ENCODE results near the gene WNT9A.

Gene WNT9A

DNA sequence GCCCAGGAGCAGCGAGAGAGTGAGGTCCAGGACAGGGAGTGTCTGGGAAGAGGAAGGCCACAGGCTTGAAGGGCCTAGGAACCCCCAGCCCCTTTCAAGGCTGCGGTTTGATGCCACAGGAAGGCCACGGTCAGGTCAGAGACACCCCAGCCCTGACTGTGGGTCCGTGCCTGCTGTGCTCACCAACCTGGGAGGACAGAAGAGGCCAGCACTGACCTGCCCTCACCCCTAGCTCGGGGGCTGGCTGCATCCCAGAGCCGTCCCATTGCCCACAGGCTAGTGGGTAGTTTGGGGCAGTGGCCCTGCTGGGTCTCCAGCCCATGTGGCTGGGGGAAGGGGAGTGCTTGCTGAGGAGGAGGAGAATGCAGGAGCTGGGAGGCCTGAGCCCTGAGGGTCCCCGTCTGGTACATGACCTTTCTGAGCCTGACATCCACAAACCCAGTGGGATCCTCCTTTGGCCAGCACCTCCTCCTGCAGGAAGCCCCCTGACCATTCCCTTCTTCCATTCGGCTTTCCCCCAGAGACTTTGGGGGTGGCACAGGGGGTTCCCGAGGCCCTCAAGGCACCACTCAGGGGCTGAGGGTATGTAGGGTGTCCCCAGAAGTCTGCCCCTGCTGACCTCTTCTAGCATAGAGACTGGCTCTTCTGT lies 54.3 kb downstream of the WNT9A start:
- no peak overlapping the region for H3K4me3 ChIP-seq (ENCODE audit: low read length)
- H4K20me1 ChIP-seq (ENCODE audit: control insufficient read depth, insufficient read depth, low read depth, low read length), result no peaks in the 10 kb centered on the region
- H3K4me1 ChIP-seq (ENCODE audit: control insufficient read depth, low read length), result no peaks in the 10 kb centered on the region
- H3K79me2 ChIP-seq (ENCODE audit: control insufficient read depth, low read length), result no peaks in the 10 kb centered on the region
- TF ChIP-seq, protein P1, sequence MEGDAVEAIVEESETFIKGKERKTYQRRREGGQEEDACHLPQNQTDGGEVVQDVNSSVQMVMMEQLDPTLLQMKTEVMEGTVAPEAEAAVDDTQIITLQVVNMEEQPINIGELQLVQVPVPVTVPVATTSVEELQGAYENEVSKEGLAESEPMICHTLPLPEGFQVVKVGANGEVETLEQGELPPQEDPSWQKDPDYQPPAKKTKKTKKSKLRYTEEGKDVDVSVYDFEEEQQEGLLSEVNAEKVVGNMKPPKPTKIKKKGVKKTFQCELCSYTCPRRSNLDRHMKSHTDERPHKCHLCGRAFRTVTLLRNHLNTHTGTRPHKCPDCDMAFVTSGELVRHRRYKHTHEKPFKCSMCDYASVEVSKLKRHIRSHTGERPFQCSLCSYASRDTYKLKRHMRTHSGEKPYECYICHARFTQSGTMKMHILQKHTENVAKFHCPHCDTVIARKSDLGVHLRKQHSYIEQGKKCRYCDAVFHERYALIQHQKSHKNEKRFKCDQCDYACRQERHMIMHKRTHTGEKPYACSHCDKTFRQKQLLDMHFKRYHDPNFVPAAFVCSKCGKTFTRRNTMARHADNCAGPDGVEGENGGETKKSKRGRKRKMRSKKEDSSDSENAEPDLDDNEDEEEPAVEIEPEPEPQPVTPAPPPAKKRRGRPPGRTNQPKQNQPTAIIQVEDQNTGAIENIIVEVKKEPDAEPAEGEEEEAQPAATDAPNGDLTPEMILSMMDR (IDR thresholded peaks at IDR 0.05; ENCODE audit: low read depth, low read length, poor library complexity, severe bottlenecking), result no peak
- no peak for TF ChIP-seq EZH2phosphoT487 (IDR thresholded peaks at IDR 0.05; ENCODE audit: borderline replicate concordance, low read length)
- H3K36me3 ChIP-seq (ENCODE audit: control insufficient read depth, low read length), result no peaks in the 10 kb centered on the region
- no peaks in the 10 kb centered on the region for H3K27me3 ChIP-seq (ENCODE audit: control insufficient read depth, low read length)
- no peak overlapping the region for H3K27ac ChIP-seq (ENCODE audit: low read depth, low read length)
- H3K9me3 ChIP-seq (ENCODE audit: control insufficient read depth, insufficient read depth, low read length), result no peaks in the 10 kb centered on the region
- H3K4me2 ChIP-seq (ENCODE audit: low read length), result no peak overlapping the region
- H3F3A ChIP-seq (ENCODE audit: control insufficient read depth, insufficient read depth), result no peaks in the 10 kb centered on the region
- no peaks in the 10 kb centered on the region for H3K9me2 ChIP-seq (replicated peaks; ENCODE audit: control insufficient read depth, low read length)

DNA sequence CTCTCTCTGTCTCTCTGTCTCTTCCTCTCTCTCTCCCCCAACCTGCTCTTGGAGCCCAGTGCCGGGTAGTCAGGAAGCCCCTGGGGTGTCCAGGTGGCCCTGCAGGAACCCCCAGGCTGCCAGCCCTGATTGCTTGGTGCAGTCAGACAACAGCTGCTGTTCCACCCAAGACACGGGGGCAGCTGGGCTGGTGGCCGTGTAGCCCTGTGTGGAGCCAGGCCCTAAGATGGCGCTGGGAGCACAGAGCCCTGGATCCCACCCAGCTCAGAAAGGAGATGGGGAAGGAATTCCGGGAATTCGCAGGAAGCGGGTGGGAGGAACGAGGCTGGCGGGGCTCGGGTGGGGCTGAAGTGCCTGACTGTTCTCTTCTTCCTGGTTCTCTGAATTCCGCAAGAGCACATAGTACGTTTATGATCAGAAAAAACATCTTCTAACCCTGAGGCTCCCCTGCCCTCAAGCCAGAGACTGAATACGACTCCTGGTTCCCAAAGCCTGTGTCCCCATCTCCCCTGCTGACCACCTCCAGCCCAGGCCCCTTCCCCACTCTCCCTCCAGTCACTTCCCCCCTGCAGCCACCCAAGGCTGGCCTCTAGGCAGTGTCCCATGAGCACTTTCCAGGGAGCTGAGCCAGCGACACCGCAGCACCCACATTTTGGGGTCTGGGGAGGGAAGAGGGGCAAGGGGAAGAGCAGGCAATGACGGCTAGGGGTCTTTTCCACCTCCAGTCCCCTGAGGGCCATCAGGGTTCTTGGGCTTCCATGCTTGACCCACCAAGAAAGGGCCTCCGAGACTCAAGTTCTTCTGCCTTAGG lies 55.0 kb downstream of the WNT9A start:
- Histone ChIP-seq H3K4me3 (ENCODE audit: low read length) (no peak overlapping the region), H3K36me3 (ENCODE audit: control insufficient read depth, low read length) (no peaks in the 10 kb centered on the region), H3K9me3 (ENCODE audit: control insufficient read depth, insufficient read depth, low read length) (no peaks in the 10 kb centered on the region), H4K20me1 (ENCODE audit: control insufficient read depth, insufficient read depth, low read depth, low read length) (no peaks in the 10 kb centered on the region), H3K4me1 (ENCODE audit: control insufficient read depth, low read length) (no peaks in the 10 kb centered on the region), H3K79me2 (ENCODE audit: control insufficient read depth, low read length) (no peaks in the 10 kb centered on the region), H3K27ac (ENCODE audit: low read depth, low read length) (no peak overlapping the region), H3K4me2 (ENCODE audit: low read length) (no peak overlapping the region), H3K27me3 (ENCODE audit: control insufficient read depth, low read length) (no peaks in the 10 kb centered on the region), H3K9me2 (replicated peaks; ENCODE audit: control insufficient read depth, low read length) (no peaks in the 10 kb centered on the region), H3F3A (ENCODE audit: control insufficient read depth, insufficient read depth) (no peaks in the 10 kb centered on the region)
- TF ChIP-seq, protein P1 (IDR thresholded peaks at IDR 0.05; ENCODE audit: low read depth, low read length, poor library complexity, severe bottlenecking), result no peak
- TF ChIP-seq EZH2phosphoT487 (IDR thresholded peaks at IDR 0.05; ENCODE audit: borderline replicate concordance, low read length), result no peak

DNA sequence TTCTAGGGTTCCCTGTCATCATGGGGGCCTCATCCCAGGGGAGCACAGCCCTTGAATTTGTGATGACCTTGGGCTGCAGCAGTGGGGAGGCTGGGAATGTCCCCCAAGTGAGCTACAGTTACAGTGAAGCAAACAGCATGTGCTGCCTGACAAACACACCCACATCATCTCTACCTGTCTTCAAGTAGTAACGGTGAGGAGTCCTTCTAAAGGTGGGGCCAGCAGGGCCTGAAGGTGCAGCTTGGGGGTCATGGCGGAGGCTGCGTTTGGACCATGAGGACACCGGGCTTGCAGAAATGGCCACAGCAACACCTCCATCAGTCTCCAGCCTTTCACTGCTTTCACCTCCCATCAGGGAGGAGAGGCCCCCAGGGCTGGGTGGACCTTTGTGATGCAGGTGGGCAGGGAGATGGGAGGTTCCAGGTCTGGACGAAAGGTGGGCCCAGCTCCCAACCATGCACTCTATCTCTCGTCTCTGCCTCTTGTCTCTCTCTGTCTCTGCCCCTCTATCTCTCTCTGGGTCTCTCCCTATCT lies 55.7 kb downstream of the WNT9A start:
- Histone ChIP-seq H3K79me2 (ENCODE audit: control insufficient read depth, low read length) (no peaks in the 10 kb centered on the region), H3K36me3 (ENCODE audit: control insufficient read depth, low read length) (no peaks in the 10 kb centered on the region), H3K4me1 (ENCODE audit: control insufficient read depth, low read length) (no peaks in the 10 kb centered on the region), H3K4me2 (ENCODE audit: low read length) (no peak overlapping the region), H4K20me1 (ENCODE audit: control insufficient read depth, insufficient read depth, low read depth, low read length) (no peaks in the 10 kb centered on the region), H3K9me2 (replicated peaks; ENCODE audit: control insufficient read depth, low read length) (no peaks in the 10 kb centered on the region), H3K27ac (ENCODE audit: low read depth, low read length) (no peak overlapping the region), H3K27me3 (ENCODE audit: control insufficient read depth, low read length) (no peaks in the 10 kb centered on the region), H3K9me3 (ENCODE audit: control insufficient read depth, insufficient read depth, low read length) (no peaks in the 10 kb centered on the region), H3F3A (ENCODE audit: control insufficient read depth, insufficient read depth) (no peaks in the 10 kb centered on the region), H3K4me3 (ENCODE audit: low read length) (no peak overlapping the region)
- TF ChIP-seq, protein P1 (IDR thresholded peaks at IDR 0.05; ENCODE audit: low read depth, low read length, poor library complexity, severe bottlenecking), result no peak
- TF ChIP-seq EZH2phosphoT487 (IDR thresholded peaks at IDR 0.05; ENCODE audit: borderline replicate concordance, low read length), result no peak
